HFFc6 (cell line): ENCODE data around the gene ANG. TPM values are rescaled to one million over a fixed set of nuclear protein-coding genes. Genes with fewer than 3 reads are reported as not detected.

Experiments
- DNase-seq: peaks from one replicate; pipeline ENCODE4 v3.0.0-alpha.2; 2018
- H3K27ac Mint-ChIP-seq: 2 replicates; pipeline ENCODE4 v1.8.0; 2020; ENCODE audit warnings: mild to moderate bottlenecking, mixed read lengths
- H3K27me3 Mint-ChIP-seq: 2 replicates; pipeline ENCODE4 v1.8.0; 2021; ENCODE audit warnings: mild to moderate bottlenecking, moderate library complexity, mixed read lengths; ENCODE audit not compliant: insufficient read depth
- H3K36me3 Mint-ChIP-seq: 2 replicates; pipeline ENCODE4 v1.8.0; 2021; ENCODE audit warnings: low read depth, mixed read lengths
- H3K4me1 Mint-ChIP-seq: 2 replicates; pipeline ENCODE4 v1.8.0; 2020; ENCODE audit warnings: low read depth, mixed read lengths
- H3K4me3 Mint-ChIP-seq: 2 replicates; pipeline ENCODE4 v1.8.0; 2020; ENCODE audit warnings: mild to moderate bottlenecking, moderate library complexity, mixed read lengths
- H3K9me3 Mint-ChIP-seq: 2 replicates; pipeline ENCODE4 v1.8.0; 2020; ENCODE audit warnings: mild to moderate bottlenecking, mixed read lengths
- total RNA-seq, 6 experiments: library from RNA; stranded (reverse); fragmentation: NEBNext Ultra II Directional; extraction: Animal tissue kit (Norgen Biotek cat#: 25700); gene quantifications; 2 replicates in 1 of 6; 3 replicates in 5 of 6; pipeline ENCODE4 v1.2.3, GENCODE V29; 2021
- TF ChIP-seq, protein P1 (sequence below): fragments of 200-600 bp; sonication (generic); IDR thresholded peaks from 2 replicates; pipeline ENCODE4 v1.5.0; 2021; ENCODE audit warnings: antibody characterized with exemption, mild to moderate bottlenecking

ANG gene
- total RNA-seq, 6 experiments from 2014 or later = 2.4 to 4.0 (median 3.2) TPM

DNA sequence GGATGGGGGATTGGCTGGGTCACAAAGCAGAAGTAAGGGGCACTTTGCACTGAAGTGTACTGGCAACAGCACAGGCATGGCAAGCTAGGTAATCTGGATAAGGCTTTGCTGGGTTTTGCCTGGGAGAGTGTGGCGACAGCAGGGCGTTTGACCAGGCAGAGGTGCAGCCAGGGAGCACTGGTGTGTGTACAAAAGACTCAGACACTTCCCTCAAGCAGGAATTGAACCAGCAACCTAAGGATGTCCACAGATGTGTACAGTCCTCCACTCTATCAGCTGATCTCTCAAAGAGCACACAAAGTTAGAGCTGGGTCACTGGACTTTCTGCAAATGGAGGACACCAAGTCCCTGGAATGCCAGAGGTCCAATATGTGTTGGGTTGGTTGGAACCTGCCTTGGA lies 19.6 kb upstream of the ANG start:
- Mint-ChIP-seq H3K27ac (no peak overlapping the region), H3K9me3 (no peaks in the 10 kb centered on the region), H3K36me3 (no peaks in the 10 kb centered on the region), H3K4me1 (no peaks in the 10 kb centered on the region), H3K4me3 (no peak overlapping the region), H3K27me3 (peaks cover 16% of the 10 kb centered on the region)
- no peak for DNase-seq
- TF ChIP-seq, protein P1, sequence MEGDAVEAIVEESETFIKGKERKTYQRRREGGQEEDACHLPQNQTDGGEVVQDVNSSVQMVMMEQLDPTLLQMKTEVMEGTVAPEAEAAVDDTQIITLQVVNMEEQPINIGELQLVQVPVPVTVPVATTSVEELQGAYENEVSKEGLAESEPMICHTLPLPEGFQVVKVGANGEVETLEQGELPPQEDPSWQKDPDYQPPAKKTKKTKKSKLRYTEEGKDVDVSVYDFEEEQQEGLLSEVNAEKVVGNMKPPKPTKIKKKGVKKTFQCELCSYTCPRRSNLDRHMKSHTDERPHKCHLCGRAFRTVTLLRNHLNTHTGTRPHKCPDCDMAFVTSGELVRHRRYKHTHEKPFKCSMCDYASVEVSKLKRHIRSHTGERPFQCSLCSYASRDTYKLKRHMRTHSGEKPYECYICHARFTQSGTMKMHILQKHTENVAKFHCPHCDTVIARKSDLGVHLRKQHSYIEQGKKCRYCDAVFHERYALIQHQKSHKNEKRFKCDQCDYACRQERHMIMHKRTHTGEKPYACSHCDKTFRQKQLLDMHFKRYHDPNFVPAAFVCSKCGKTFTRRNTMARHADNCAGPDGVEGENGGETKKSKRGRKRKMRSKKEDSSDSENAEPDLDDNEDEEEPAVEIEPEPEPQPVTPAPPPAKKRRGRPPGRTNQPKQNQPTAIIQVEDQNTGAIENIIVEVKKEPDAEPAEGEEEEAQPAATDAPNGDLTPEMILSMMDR = no peak

GRCh38 chr14:20671597-20672283 lies 16.8 kb upstream of the ANG start:
- H3K4me3 Mint-ChIP-seq = no peak overlapping the region
- H3K36me3 Mint-ChIP-seq = no peaks in the 10 kb centered on the region
- TF ChIP-seq, protein P1 = no peak
- no peaks in the 10 kb centered on the region for H3K9me3 Mint-ChIP-seq
- H3K4me1 Mint-ChIP-seq = no peaks in the 10 kb centered on the region
- peaks cover 13% of the 10 kb centered on the region for H3K27me3 Mint-ChIP-seq
- H3K27ac Mint-ChIP-seq = no peak overlapping the region
- no peak for DNase-seq

DNA sequence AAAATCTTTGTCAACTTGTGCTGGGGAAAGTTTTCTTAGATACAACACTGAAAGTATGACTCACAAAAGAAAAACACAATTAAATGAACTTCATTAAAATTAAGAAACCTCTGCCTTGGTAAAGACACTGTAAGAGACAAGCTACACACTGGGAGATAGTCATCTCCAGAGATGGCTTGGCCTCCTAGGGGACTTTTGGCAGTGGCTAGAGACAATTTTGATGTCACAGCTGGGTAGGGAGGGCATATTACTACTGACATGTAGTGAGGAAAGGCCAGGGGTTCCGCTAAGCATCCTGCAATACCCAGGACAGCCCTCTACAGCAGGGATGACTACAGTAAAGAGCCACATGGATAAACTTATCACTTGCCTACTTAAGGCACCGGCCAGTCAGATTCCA lies 12.9 kb upstream of the ANG start:
- no peak for DNase-seq
- H3K9me3 Mint-ChIP-seq = no peaks in the 10 kb centered on the region
- H3K27me3 Mint-ChIP-seq = peaks cover 2% of the 10 kb centered on the region; the same call in 1 of the 2 replicates
- H3K36me3 Mint-ChIP-seq = no peaks in the 10 kb centered on the region
- no peak overlapping the region for H3K27ac Mint-ChIP-seq
- TF ChIP-seq, protein P1 = no peak
- H3K4me3 Mint-ChIP-seq = no peak overlapping the region
- H3K4me1 Mint-ChIP-seq = peaks cover 6% of the 10 kb centered on the region

GRCh38 chr14:20676072-20676471 lies 12.5 kb upstream of the ANG start:
- TF ChIP-seq, protein P1 = no peak
- Mint-ChIP-seq H3K4me1 (peaks cover 10% of the 10 kb centered on the region), H3K9me3 (no peaks in the 10 kb centered on the region), H3K27ac (no peak overlapping the region), H3K4me3 (no peak overlapping the region), H3K36me3 (no peaks in the 10 kb centered on the region), H3K27me3 (peaks cover 3% of the 10 kb centered on the region; the same call in 1 of the 2 replicates)
- DNase-seq = no peak

- H3K4me3 Mint-ChIP-seq = no peak overlapping the region
- no peak for DNase-seq
- peaks cover 1% of the 10 kb centered on the region; the same call in 1 of the 2 replicates for H3K27me3 Mint-ChIP-seq
- no peaks in the 10 kb centered on the region for H3K36me3 Mint-ChIP-seq
- peaks cover 17% of the 10 kb centered on the region for H3K4me1 Mint-ChIP-seq
- H3K9me3 Mint-ChIP-seq = no peaks in the 10 kb centered on the region
- TF ChIP-seq, protein P1 = no peak
- no peak overlapping the region for H3K27ac Mint-ChIP-seq
These were observed 8.7 kb upstream of the ANG start for GRCh38 chr14:20679907-20680306.
